HK-2 (cell line): ENCODE results near the gene FAM236B.
"Not testable (repeated sequence)": the region's sequence is repeated elsewhere in the genome, so short reads cannot be mapped to it uniquely, and the experiment has no call there.

Experiments
- DNase-seq: peaks from one replicate; pipeline ENCODE4 v3.0.0-alpha.2; 2018; ENCODE audit not compliant: unreplicated experiment

The FAM236B gene

DNA sequence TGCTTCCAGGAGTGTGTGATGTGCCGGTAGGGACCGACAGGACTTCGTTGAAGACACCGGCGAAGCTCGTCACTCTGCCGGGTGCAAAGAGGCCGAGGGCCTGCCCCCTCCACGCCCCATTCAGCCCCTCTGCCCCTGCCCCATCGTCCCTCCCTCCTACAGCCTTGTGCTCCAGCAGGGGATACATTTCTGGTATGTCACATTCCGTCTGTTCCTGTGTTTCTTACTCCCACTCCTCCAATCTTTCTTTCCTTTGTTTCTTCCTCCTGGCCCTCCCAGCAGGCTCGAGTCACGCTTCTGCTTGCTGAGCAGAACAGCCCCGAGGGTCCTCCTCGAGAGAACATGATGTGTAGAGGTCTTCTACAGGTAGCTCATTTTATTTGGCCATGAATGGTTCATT is at the start of gene FAM236B:
TSS of gene FAM236B (minus strand) at position 101 of the 400 bp plus-strand sequence. CDS start at position 1, 100 bp downstream.
- not testable (repeated sequence) for DNase-seq

DNA sequence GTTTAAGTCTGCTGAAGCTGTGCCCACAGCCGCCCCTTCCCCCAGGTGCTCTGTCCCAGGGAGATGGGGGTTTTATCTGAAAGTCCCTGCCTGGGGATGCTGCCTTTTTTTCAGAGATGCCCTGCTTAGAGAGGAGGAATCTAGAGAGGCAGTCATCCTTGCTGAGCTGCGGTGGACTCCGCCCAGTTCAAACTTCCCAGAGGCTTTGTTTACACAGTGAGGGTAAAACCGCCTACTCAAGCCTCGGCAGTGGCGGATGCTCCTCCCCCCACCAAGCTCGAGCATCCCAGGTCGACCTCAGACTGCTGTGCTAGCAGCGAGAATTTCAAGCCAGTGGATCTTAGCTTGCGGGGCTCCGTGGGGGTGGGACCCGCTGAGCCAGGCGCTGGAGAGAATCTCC is 48.2 kb upstream of the FAM236B start:
- DNase-seq, result not testable (repeated sequence)

DNA sequence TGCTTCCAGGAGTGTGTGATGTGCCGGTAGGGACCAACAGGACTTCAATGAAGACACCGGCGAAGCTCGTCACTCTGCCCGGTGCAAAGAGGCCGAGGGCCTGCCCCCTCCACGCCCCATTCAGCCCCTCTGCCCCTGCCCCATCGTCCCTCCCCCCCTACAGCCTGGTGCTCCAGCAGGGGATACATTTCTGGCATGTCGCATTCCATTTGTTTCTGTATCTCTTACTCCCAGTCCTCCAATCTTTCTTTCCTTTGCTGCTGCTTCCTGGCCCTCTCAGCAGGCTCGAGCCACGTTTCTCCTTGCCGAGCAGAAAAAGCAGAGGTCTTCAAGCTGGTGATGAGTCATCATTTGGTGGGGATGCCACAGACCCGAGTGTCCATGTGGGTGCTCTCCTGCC is 25.6 kb upstream of the FAM236B start, which contains the start of gene FAM236D:
TSS of gene FAM236D (minus strand) at position 101 of the 400 bp plus-strand sequence. CDS start at position 1, 100 bp downstream.
- DNase-seq, result not testable (repeated sequence)

DNA sequence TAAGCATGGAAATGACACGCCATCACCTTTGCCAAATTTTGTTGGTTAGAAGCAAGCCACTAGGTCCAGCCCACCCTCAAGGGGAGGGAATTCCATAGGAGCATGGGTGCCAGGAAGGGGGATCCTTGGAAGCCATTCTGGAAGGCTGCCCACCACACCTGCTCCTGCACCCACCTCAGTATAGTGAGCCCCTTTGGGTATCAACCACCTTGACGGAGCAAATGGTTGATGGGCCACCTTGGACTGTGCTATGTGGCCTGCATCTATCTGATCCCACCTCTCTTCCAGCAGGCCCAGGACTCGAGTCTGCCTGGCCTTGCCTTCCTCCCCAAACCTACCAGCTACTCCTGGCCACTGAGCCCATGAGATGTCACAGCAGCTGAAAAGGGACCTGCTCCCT is 7.9 kb upstream of the FAM236B start:
- DNase-seq, result not testable (repeated sequence)

DNA sequence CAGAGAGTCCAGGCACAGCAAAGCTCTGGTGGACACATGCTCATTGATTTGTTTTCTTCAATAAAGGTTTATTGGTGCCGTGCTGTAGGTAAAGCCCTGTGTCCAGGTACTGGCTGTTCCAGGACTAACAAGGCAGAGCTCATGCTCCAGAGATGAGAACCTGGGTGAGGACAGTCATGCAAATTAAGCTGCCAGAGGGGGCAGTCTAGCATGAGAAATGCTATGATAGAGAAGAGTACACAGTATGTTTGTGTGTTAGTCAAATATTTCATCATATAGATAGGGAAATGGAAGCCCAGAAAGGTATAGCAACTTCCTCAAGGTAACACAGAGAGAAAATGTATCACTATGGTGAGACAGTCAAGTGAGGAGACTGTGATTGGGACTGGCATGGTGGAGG is 5.7 kb upstream of the FAM236B start:
- not testable (repeated sequence) for DNase-seq

DNA sequence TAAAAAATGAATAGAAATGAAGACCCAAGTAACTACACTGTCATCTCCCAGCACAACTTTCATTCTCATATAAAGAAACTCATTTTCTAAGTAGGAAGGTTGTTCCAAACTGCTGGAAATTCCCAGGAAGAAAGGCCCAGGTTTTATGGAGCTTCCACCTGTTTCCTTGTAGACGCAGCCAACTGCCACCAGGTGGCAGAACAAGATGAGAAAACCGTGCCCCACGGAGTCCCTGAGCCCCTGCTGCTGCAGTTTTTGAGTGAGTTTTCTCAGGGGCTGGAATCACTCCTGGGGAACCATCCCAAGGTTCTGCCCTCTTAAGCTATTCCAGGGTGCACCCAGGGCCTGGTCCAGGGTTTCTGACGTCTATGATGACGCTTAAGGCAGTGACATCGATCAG is 1.5 kb upstream of the FAM236B start:
- not testable (repeated sequence) for DNase-seq

DNA sequence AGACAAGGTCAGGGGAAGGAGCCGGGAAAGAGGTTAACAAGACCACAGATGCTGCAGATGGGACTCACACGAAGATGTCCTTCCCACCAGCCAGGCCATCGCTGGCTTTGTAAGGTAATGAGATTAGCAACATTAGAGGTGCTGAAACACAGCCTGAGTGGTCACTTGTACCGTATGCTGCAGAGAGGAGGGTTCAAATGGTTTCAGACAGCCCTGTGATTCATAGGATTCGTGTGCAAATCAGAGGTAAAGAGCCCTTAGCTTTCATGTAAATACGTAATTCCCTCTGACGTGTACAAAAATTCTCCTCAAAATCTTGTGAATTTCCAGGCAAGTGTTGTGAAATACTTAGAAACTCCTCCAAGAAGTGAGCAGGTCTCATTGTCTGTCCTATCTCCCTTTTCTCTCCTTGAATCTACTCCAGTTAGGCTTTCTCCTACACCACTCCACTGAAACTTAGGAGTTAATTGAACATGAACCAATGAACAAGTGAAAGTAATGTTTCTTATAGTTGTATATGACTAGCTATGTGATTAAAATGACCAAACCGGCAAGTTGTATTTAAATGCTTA is 991 bp upstream of the FAM236B start:
- DNase-seq, result not testable (repeated sequence)

DNA sequence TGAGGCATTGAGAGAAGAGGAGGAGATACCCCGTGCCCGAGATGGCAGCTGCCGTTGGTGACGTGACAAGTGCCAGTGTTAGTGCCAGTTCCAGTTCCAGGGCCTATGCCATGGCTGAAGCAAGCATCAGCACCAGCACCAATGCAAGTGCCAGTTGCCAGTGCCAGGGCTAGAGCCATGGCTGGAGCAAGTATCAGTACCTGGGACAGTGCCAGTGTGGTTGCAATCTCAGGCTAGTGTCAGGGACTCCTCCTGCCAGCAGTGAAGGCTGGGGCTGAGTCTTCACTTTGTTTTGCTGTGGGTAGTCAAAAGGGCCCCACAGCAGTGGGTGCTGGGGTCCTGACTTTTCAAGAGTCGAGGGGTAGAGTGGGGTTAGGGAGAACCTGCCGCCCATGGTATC is 4.3 kb downstream of the FAM236B start:
- not testable (repeated sequence) for DNase-seq

DNA sequence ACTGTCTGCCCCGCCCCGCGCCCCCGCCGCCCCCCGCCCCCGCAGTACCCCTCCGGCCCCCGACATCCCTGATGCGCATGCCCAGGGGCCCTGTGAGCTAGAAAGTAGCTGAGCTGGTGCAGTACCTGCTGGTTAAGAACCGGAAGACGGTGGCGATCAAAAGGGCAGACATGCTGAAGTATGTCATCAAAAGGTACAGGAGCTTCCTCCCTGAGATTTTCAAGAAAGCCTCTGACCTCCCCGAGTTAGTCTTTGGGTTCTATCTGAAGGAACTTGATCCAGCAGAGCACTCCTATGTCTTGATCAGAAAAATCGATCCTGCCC is 5.0 kb downstream of the FAM236B start:
- not testable (repeated sequence) for DNase-seq

DNA sequence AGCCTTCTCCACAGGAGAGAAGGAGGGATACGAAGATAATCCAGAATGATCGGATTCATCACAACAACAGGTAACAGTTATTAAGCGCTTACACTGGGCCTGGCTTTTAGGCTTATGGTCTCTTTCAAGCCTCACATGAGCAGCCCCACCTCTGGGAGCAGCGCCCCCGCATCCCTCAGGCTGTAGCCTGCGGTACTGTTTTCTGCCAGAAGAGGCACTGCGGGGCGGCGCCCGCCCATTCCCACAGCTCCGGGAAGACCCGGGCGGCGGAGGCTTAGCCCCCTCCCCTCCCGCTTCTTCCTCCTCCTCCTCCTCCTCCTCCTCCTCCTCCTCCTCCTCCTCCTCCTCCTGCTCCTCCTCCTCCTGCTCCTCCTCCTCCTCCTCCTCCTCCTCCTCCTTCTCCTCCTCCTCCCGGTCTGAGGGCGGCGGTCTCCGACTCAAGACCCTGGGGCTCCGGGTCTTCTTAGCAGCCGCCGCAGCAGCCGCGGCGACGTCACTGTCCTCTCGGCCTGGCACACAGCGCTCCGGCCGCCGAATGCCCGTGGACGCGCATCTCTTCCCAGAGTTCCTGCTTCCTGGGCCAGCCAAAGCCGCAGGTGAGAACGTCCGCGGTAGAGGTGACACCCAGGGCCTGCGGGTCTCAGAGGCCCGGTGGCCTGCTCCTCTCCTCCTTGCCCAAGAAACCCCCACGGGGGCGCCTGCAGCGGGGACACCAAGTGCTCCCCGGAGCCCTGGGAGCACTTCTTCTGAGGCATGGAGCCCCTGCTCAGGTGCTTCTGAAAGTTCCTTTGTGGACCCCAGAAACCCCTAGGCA is 5.6 kb downstream of the FAM236B start, which contains the start of gene DMRTC1B:
TSS of gene DMRTC1B (plus strand) at position 238 of the 814 bp plus-strand sequence. CDS start 68,246 bp downstream, outside the sequence.
- not testable (repeated sequence) for DNase-seq

DNA sequence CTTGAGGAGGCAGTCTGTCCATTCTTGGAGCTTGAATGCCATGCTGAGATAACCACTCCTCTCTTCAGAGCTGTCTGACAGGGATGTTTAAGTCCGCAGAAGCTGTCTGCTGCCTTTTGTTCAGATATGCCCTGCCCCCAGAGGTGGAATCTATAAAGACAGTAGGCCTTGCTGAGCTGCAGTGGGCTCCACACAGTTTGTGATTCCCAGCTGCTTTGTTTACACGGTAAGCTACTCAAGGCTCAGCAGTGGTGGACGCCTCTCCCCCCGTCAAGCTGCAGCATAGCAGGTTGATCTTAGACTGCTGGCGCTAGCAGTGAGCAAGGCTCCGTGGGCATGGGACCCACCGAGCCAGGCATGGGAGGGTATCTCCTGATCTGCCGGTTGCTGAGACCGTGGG is 22.0 kb downstream of the FAM236B start:
- DNase-seq, result not testable (repeated sequence)

DNA sequence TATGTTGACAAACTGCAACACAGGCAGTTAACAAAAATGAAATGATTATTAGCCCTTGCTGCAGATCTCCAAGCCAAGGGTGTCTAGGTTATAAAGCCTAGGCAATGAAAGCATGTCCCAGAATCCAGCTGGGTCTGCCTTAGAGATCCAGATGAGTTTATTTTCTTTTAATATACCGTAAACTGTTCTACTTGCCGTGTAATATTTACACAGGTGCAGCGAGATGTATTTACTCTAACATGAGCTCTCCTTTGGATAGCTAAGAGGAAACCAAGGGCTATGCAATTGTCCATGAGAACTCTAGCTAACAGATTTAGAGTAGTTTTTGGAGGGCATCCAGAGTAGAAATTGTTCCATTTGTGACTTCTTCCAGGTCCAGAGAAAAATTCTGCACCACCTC is 33.9 kb downstream of the FAM236B start:
- DNase-seq, result not testable (repeated sequence)

DNA sequence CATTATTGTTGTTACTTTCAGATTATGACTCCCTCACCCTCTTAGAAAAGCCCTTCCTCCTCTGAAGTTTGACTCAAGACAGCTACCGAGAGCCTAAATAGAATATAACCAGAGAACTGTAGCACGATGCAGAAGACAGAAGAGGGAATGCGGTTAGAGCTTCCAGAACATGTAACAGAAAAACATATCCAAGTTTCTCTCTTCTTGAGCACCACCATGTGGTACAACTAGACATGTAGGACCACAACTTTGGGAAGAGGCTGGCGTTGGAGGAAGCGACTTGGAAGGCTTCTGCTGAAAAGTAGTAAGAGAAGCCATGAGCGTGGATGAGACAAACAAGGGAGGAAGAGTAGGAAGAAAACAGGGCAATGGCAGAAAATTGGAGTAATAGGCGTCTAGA is 36.9 kb downstream of the FAM236B start:
- not testable (repeated sequence) for DNase-seq

DNA sequence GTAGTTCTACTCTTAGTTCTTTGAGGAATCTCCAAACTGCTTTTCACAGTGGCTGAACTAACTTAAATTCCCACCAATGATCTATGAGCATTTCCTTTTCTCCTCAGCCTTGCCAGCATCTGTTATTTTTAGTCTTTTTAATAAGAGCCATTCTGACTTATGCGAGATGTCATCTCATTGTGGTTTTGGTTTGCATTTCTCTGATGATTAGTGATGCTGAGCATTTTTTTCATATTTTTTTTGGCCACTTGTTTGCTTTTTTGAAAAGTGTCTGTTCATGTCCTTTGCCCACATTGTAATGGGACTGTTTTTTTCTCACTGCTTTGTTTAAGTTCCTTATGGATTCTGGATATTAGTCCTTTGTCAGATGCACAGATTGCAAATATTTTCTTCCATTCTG is 46.9 kb downstream of the FAM236B start:
- no peak for DNase-seq

DNA sequence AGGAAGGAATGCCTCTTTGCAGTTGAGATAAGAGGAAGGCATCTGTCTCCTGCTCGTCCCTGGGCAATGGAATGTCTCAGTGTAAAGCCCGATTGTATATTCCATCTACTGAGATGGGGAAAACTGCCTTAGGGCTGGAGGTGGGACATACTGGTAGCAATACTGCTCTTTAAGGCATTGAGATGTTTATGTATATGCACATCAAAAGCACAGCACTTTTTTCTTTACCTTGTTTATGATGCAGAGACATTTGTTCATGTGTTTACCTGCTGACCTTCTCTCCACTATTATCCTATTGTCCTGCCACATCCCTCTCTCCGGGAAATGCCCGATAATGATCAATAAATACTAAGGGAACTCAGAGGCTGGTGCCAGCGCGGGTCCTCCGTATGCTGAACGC is 48.8 kb downstream of the FAM236B start:
- DNase-seq, result not testable (repeated sequence)
